Keratinocyte (primary cell): ENCODE results near the gene SHROOM3. TPM values are rescaled to one million over a fixed set of nuclear protein-coding genes. Genes with fewer than 3 reads are reported as not detected.

ENCODE experiments used
- DNase-seq: peaks from one replicate; pipeline ENCODE4 v3.0.0-alpha.2; 2011; ENCODE audit warnings: low read depth, missing footprints, low spot score
- FAIRE-seq: peaks from 2 replicates; lab custom pipeline; 2011; peaks lifted over from hg19 to GRCh38; lab: Jason Lieb, UNC
- H2AFZ ChIP-seq: 2 replicates; pipeline ENCODE4 v1.6.0; 2012; ENCODE audit warnings: low read length, control low read depth, inconsistent platforms; ENCODE audit not compliant: control insufficient read depth
- H3K27ac ChIP-seq: 2 replicates; pipeline ENCODE4 v1.5.1; 2011; ENCODE audit warnings: low read length; ENCODE audit not compliant: control insufficient read depth, insufficient read depth
- H3K27me3 ChIP-seq: 3 replicates; pipeline ENCODE4 v1.6.0; 2011; ENCODE audit warnings: low read length; ENCODE audit not compliant: control insufficient read depth, insufficient read depth; ENCODE audit errors: extremely low read depth
- H3K36me3 ChIP-seq, 2 experiments: 2 replicates in 1 of 2; 3 replicates in 1 of 2; pipeline ENCODE4 v1.5.1; 2011; ENCODE audit warnings: low read length in 2 of 2, mild to moderate bottlenecking in 1 of 2; ENCODE audit not compliant: control insufficient read depth in 2 of 2, insufficient read depth in 2 of 2; ENCODE audit errors: extremely low read depth in 1 of 2
- H3K4me1 ChIP-seq: 3 replicates; pipeline ENCODE4 v1.5.1; 2011; ENCODE audit warnings: low read length; ENCODE audit not compliant: control insufficient read depth, insufficient read depth; ENCODE audit errors: extremely low read depth
- H3K4me2 ChIP-seq: 3 replicates; pipeline ENCODE4 v1.6.0; 2011; ENCODE audit warnings: low read depth, low read length; ENCODE audit not compliant: control insufficient read depth, insufficient read depth; ENCODE audit errors: extremely low read depth
- H3K4me3 ChIP-seq, 3 experiments: fragments of 200-600 bp in 1 of 3; sonication (generic) in 1 of 3; 2 replicates in 2 of 3; 3 replicates in 1 of 3; pipeline ENCODE4 v1.5.1; 2011 to 2016; ENCODE audit warnings: low read length in 3 of 3, mild to moderate bottlenecking in 3 of 3, control low read depth in 2 of 3, inconsistent platforms in 1 of 3, low read depth in 1 of 3, mixed read lengths in 1 of 3, mixed run types in 1 of 3, moderate library complexity in 1 of 3; ENCODE audit not compliant: control insufficient read depth in 2 of 3, insufficient read depth in 2 of 3; ENCODE audit errors: extremely low read depth in 1 of 3
- H3K79me2 ChIP-seq: 2 replicates; pipeline ENCODE4 v1.6.0; 2012; ENCODE audit warnings: low read length; ENCODE audit not compliant: control insufficient read depth, insufficient read depth
- H3K9ac ChIP-seq: 3 replicates; pipeline ENCODE4 v1.6.0; 2011; ENCODE audit warnings: low read length; ENCODE audit not compliant: control insufficient read depth, insufficient read depth; ENCODE audit errors: extremely low read depth
- H3K9me1 ChIP-seq: 3 replicates; pipeline ENCODE4 v1.6.0; 2011; ENCODE audit warnings: low read length; ENCODE audit not compliant: control insufficient read depth, insufficient read depth; ENCODE audit errors: extremely low read depth
- H3K9me3 ChIP-seq: 2 replicates; pipeline ENCODE4 v1.5.1; 2012; ENCODE audit warnings: low read depth, low read length; ENCODE audit not compliant: control insufficient read depth
- H4K20me1 ChIP-seq: 3 replicates; pipeline ENCODE4 v1.6.0; 2011; ENCODE audit warnings: low read length; ENCODE audit not compliant: control insufficient read depth, insufficient read depth; ENCODE audit errors: extremely low read depth
- EZH2 ChIP-seq: IDR thresholded peaks from one replicate; pipeline ENCODE4 v1.6.1; 2012; ENCODE audit warnings: inconsistent platforms, mild to moderate bottlenecking, low read length, moderate library complexity
- dilution Hi-C: fragments of 300-500 bp; cut with MboI; formaldehyde crosslinking; loops from one replicate; pipeline ENCODE4 v1.7.0; 2020; ENCODE audit warnings: low sequenced_read_pairs; ENCODE audit not compliant: extremely low pct_ligation_motif_present
- polyA plus RNA-seq, 5 experiments: library from polyadenylated mRNA; depleted of rRNA in 3 of 5; stranded (reverse) in 3 of 5; stranded (forward) in 1 of 5; unstranded in 1 of 5; fragments of >200 nt; gene quantifications; 1 replicate in 1 of 5; 2 replicates in 3 of 5; 3 replicates in 1 of 5; pipeline versions ENCODE4 v1.2.1 to v1.2.3, GENCODE V29; 2011 to 2012; ENCODE audit warnings: missing spikeins in 2 of 5, low read depth in 1 of 5, low replicate concordance in 1 of 5
- TF ChIP-seq, protein P1 (sequence below), 3 experiments: IDR thresholded peaks in 1 of 3; conservative IDR thresholded peaks in 1 of 3; optimal IDR thresholded peaks in 1 of 3; 2 replicates in 2 of 3; 3 replicates in 1 of 3; pipeline versions ENCODE3 to v1.5.1; 2011; ENCODE audit warnings: low read length in 3 of 3, mild to moderate bottlenecking in 3 of 3, moderate library complexity in 2 of 3, control low read depth in 1 of 3, inconsistent platforms in 1 of 3; ENCODE audit not compliant: insufficient read depth in 2 of 3; ENCODE audit errors: extremely low read depth in 1 of 3

SHROOM3 gene
- polyA plus RNA-seq, 1 donor (not counting 4 experiments of a cell fraction or from before 2014, with no cell fraction given): 4.9 TPM

- TF ChIP-seq, protein P1, sequence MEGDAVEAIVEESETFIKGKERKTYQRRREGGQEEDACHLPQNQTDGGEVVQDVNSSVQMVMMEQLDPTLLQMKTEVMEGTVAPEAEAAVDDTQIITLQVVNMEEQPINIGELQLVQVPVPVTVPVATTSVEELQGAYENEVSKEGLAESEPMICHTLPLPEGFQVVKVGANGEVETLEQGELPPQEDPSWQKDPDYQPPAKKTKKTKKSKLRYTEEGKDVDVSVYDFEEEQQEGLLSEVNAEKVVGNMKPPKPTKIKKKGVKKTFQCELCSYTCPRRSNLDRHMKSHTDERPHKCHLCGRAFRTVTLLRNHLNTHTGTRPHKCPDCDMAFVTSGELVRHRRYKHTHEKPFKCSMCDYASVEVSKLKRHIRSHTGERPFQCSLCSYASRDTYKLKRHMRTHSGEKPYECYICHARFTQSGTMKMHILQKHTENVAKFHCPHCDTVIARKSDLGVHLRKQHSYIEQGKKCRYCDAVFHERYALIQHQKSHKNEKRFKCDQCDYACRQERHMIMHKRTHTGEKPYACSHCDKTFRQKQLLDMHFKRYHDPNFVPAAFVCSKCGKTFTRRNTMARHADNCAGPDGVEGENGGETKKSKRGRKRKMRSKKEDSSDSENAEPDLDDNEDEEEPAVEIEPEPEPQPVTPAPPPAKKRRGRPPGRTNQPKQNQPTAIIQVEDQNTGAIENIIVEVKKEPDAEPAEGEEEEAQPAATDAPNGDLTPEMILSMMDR (optimal IDR thresholded peaks at IDR 0.05 in 1 of 3, IDR thresholded peaks at IDR 0.05 in 1 of 3, conservative IDR thresholded peaks at IDR 0.05 in 1 of 3; ENCODE audit: extremely low read depth in 1 of 3, insufficient read depth in 2 of 3, low read length in 3 of 3): no peak
- no peak for TF ChIP-seq EZH2
- no peak overlapping the region for H3K27ac ChIP-seq
- no peak overlapping the region for H2AFZ ChIP-seq
- H3K27me3 ChIP-seq: no peaks in the 10 kb centered on the region
- DNase-seq: no peak
- H4K20me1 ChIP-seq: no peaks in the 10 kb centered on the region
- H3K9ac ChIP-seq: no peak overlapping the region
- no peaks in the 10 kb centered on the region for H3K79me2 ChIP-seq
- no peaks in the 10 kb centered on the region for H3K9me1 ChIP-seq
- no peak overlapping the region for H3K4me3 ChIP-seq
- H3K36me3 ChIP-seq: peaks cover 8 to 15% of the 10 kb centered on the region in 2 experiments
- no peak overlapping the region for H3K4me2 ChIP-seq
- FAIRE-seq: no peak
- H3K4me1 ChIP-seq: peaks cover 16% of the 10 kb centered on the region
- dilution Hi-C loops: no loop called here
- no peaks in the 10 kb centered on the region for H3K9me3 ChIP-seq
Measured at GRCh38 chr4:76755756-76756155, 320.7 kb downstream of the SHROOM3 start.

GRCh38 chr4:76756416-76756815 is 321.4 kb downstream of the SHROOM3 start:
- no peaks in the 10 kb centered on the region for H4K20me1 ChIP-seq
- DNase-seq (no peak), FAIRE-seq (no peak)
- H3K4me3 ChIP-seq: no peak overlapping the region
- peaks cover 16% of the 10 kb centered on the region for H3K4me1 ChIP-seq
- H3K36me3 ChIP-seq: peaks cover 8 to 15% of the 10 kb centered on the region in 2 experiments
- no peaks in the 10 kb centered on the region for H3K27me3 ChIP-seq
- no peak overlapping the region for H3K4me2 ChIP-seq
- H3K79me2 ChIP-seq: no peaks in the 10 kb centered on the region
- dilution Hi-C loops: no loop called here
- no peak overlapping the region for H3K9ac ChIP-seq
- no peaks in the 10 kb centered on the region for H3K9me3 ChIP-seq
- TF ChIP-seq, protein P1 (optimal IDR thresholded peaks at IDR 0.05 in 1 of 3, IDR thresholded peaks at IDR 0.05 in 1 of 3, conservative IDR thresholded peaks at IDR 0.05 in 1 of 3; ENCODE audit: extremely low read depth in 1 of 3, insufficient read depth in 2 of 3, low read length in 3 of 3): no peak
- TF ChIP-seq EZH2: no peak
- H2AFZ ChIP-seq: no peak overlapping the region
- no peak overlapping the region for H3K27ac ChIP-seq
- H3K9me1 ChIP-seq: no peaks in the 10 kb centered on the region
